NT2/D1 (cell line): ENCODE measurements around the gene IFRD1.
"Not testable (repeated sequence)": the region's sequence is repeated elsewhere in the genome, so short reads cannot be mapped to it uniquely, and the experiment has no call there.

Experiments used
- DNase-seq: peaks from one replicate; pipeline ENCODE4 v3.0.0-alpha.2; 2011; ENCODE audit warnings: low read depth, low spot score
- H3K27me3 ChIP-seq: 2 replicates; pipeline ENCODE4 v1.6.0; 2011; ENCODE audit warnings: mild to moderate bottlenecking; ENCODE audit not compliant: insufficient read length, insufficient read depth
- H3K36me3 ChIP-seq: 2 replicates; pipeline ENCODE4 v1.6.1; 2011; ENCODE audit warnings: mild to moderate bottlenecking, low read length, mixed read lengths; ENCODE audit not compliant: insufficient read depth, insufficient read length
- H3K4me1 ChIP-seq: 2 replicates; pipeline ENCODE4 v1.5.1; 2011; ENCODE audit not compliant: insufficient read depth, insufficient read length
- H3K4me3 ChIP-seq: 2 replicates; pipeline ENCODE4 v1.5.1; 2011; ENCODE audit warnings: low read depth; ENCODE audit not compliant: insufficient read length
- H3K9ac ChIP-seq: 2 replicates; pipeline ENCODE4 v1.6.0; 2011; ENCODE audit warnings: low read depth; ENCODE audit not compliant: insufficient read length
- H3K9me3 ChIP-seq: 2 replicates; pipeline ENCODE4 v1.5.1; 2011; ENCODE audit warnings: mild to moderate bottlenecking, low read length; ENCODE audit not compliant: insufficient read depth
- SUZ12 ChIP-seq: IDR thresholded peaks from 2 replicates; pipeline ENCODE4 v1.6.1; 2011; ENCODE audit not compliant: insufficient read length, insufficient read depth; ENCODE audit errors: extremely low read depth
- YY1 ChIP-seq: IDR thresholded peaks from 2 replicates; pipeline ENCODE4 v1.6.1; 2011; ENCODE audit not compliant: insufficient read length, insufficient read depth
- ZNF274 ChIP-seq: IDR thresholded peaks from 2 replicates; pipeline ENCODE4 v1.6.1; 2011; ENCODE audit warnings: mild to moderate bottlenecking, low read depth, low read length

Gene IFRD1

GRCh38 chr7:112453505-112454171 lies 3.4 kb downstream of the IFRD1 start:
- no peaks in the 10 kb centered on the region for H3K9me3 ChIP-seq
- no peak overlapping the region for H3K9ac ChIP-seq
- no peaks in the 10 kb centered on the region for H3K4me1 ChIP-seq
- TF ChIP-seq YY1 = no peak
- no peak for TF ChIP-seq ZNF274
- no peak for TF ChIP-seq SUZ12
- no peak overlapping the region for H3K4me3 ChIP-seq
- peaks cover 43% of the 10 kb centered on the region for H3K36me3 ChIP-seq
- DNase-seq = no peak
- H3K27me3 ChIP-seq = no peaks in the 10 kb centered on the region

GRCh38 chr7:112454191-112454590 lies 3.9 kb downstream of the IFRD1 start:
- H3K4me3 ChIP-seq, H3K27me3 ChIP-seq, H3K9me3 ChIP-seq, DNase-seq, H3K9ac ChIP-seq, H3K4me1 ChIP-seq: not testable (repeated sequence)
- H3K36me3 ChIP-seq = peaks cover 48% of the 10 kb centered on the region

- H3K36me3 ChIP-seq = peaks cover 85% of the 10 kb centered on the region
- H3K9ac ChIP-seq = no peak overlapping the region
Observed at GRCh38 chr7:112459645-112460044, 9.4 kb downstream of the IFRD1 start.

GRCh38 chr7:112462236-112462635 lies 12.0 kb downstream of the IFRD1 start:
- no peak for DNase-seq

More at GRCh38 chr7:112459645-112460044, 9.4 kb downstream of the IFRD1 start:
- no peaks in the 10 kb centered on the region for H3K27me3 ChIP-seq
- no peaks in the 10 kb centered on the region for H3K9me3 ChIP-seq
- no peak overlapping the region for H3K4me3 ChIP-seq
- no peak for TF ChIP-seq YY1
- TF ChIP-seq ZNF274 = no peak
- TF ChIP-seq SUZ12 = no peak
- DNase-seq = no peak
- H3K4me1 ChIP-seq = no peaks in the 10 kb centered on the region

GRCh38 chr7:112467867-112468266 lies 17.6 kb downstream of the IFRD1 start:
- no peak overlapping the region for H3K4me3 ChIP-seq
- H3K9ac ChIP-seq = no peak overlapping the region
- no peaks in the 10 kb centered on the region for H3K4me1 ChIP-seq
- TF ChIP-seq SUZ12 (no peak), ZNF274 (no peak), YY1 (no peak)
- H3K36me3 ChIP-seq = peaks cover 82% of the 10 kb centered on the region
- no peak for DNase-seq
- H3K9me3 ChIP-seq = no peaks in the 10 kb centered on the region
- no peaks in the 10 kb centered on the region for H3K27me3 ChIP-seq

More at GRCh38 chr7:112462236-112462635, 12.0 kb downstream of the IFRD1 start:
- Histone ChIP-seq H3K4me1 (no peaks in the 10 kb centered on the region), H3K27me3 (no peaks in the 10 kb centered on the region), H3K36me3 (peaks cover 87% of the 10 kb centered on the region), H3K9me3 (no peaks in the 10 kb centered on the region), H3K9ac (no peak overlapping the region), H3K4me3 (no peak overlapping the region)
- TF ChIP-seq YY1 (no peak), ZNF274 (no peak), SUZ12 (no peak)

- Histone ChIP-seq H3K27me3 (no peaks in the 10 kb centered on the region), H3K4me3 (no peak overlapping the region), H3K4me1 (no peaks in the 10 kb centered on the region), H3K9ac (no peak overlapping the region), H3K9me3 (no peaks in the 10 kb centered on the region), H3K36me3 (peaks cover 79% of the 10 kb centered on the region)
- DNase-seq = no peak
- TF ChIP-seq SUZ12 = no peak
- TF ChIP-seq YY1 = no peak
- no peak for TF ChIP-seq ZNF274
Observed at GRCh38 chr7:112470194-112470593, 19.9 kb downstream of the IFRD1 start.

- H3K4me3 ChIP-seq = no peak overlapping the region
- DNase-seq = no peak
Observed at GRCh38 chr7:112476390-112477052, 26.3 kb downstream of the IFRD1 start.

More at GRCh38 chr7:112476390-112477052, 26.3 kb downstream of the IFRD1 start:
- no peaks in the 10 kb centered on the region for H3K27me3 ChIP-seq
- TF ChIP-seq YY1 = no peak
- TF ChIP-seq ZNF274 = no peak
- TF ChIP-seq SUZ12 = no peak
- no peaks in the 10 kb centered on the region for H3K9me3 ChIP-seq
- no peak overlapping the region for H3K9ac ChIP-seq
- no peaks in the 10 kb centered on the region for H3K4me1 ChIP-seq
- peaks cover 46% of the 10 kb centered on the region for H3K36me3 ChIP-seq
